Measurements from ENCODE around the gene BCKDHA. TPM values are rescaled to one million over a fixed set of nuclear protein-coding genes. Genes with fewer than 3 reads are reported as not detected.

Gene BCKDHA
- total and polyA plus RNA-seq, 8 donors: 12.1 to 35.4 (median 31.9) TPM

DNA sequence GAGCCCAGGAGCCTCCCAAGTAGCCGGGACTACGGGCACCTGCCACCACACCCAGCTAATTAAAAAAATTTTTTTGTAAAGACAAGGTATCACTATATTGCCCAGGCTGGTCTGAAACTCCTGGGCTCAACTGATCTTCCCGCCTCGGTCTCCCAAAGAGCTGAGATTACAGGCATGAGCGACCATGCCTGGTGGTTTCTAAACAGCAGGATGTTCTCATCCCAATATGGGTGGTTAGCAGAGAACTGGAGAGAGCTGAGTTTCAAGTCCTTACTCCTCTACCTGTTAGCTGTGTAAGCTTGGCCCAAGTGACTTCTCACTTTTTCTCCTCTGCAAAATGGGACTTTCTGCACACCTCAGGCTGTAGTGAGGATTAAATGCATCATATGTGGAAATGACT, 13.3 kb upstream of the BCKDHA start:
- TF ChIP-seq, protein P1, sequence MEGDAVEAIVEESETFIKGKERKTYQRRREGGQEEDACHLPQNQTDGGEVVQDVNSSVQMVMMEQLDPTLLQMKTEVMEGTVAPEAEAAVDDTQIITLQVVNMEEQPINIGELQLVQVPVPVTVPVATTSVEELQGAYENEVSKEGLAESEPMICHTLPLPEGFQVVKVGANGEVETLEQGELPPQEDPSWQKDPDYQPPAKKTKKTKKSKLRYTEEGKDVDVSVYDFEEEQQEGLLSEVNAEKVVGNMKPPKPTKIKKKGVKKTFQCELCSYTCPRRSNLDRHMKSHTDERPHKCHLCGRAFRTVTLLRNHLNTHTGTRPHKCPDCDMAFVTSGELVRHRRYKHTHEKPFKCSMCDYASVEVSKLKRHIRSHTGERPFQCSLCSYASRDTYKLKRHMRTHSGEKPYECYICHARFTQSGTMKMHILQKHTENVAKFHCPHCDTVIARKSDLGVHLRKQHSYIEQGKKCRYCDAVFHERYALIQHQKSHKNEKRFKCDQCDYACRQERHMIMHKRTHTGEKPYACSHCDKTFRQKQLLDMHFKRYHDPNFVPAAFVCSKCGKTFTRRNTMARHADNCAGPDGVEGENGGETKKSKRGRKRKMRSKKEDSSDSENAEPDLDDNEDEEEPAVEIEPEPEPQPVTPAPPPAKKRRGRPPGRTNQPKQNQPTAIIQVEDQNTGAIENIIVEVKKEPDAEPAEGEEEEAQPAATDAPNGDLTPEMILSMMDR (IDR thresholded peaks at IDR 0.05): no peak
- H3K36me3 ChIP-seq: peaks cover 0 to 58% of the 10 kb centered on the region in 2 donors
- intact Hi-C loops (cut with DNase I): no loop called here

DNA sequence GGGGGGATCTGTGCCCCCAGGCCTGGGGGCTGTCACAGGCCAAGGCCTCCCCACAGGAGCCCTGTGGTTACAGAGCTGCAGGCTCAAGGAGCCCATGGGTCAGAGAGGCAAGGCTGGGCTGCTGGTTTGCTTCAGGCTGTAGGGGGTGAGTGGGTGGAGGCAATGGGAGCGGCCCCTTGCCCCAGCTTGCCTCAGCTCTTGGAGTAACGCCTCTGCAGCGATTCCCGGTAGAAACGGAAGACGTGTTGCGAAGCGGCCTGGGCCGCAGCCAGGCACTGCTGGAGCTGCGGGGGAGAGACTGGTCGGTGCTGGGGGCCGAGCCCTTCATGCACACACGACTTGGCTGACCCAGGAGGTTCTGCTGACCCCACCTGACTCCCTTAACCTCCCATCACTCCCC, 11.2 kb upstream of the BCKDHA start:
- no peaks in the 10 kb centered on the region for H3K9me3 ChIP-seq
- DNase-seq (no peak), ATAC-seq (no peak)
- no peaks in the 10 kb centered on the region for H3K27me3 ChIP-seq
- TF ChIP-seq, protein P1 (IDR thresholded peaks at IDR 0.05): no peak
- H3K36me3 ChIP-seq: peaks cover 0 to 79% of the 10 kb centered on the region in 2 donors
- H3K4me3 ChIP-seq: no peak overlapping the region
- intact Hi-C loops (cut with DNase I): no loop called here
- no peaks in the 10 kb centered on the region for H3K4me1 ChIP-seq
- no peak overlapping the region for H3K27ac ChIP-seq

More for the DNA sequence above, 13.3 kb upstream of the BCKDHA start:
- Histone ChIP-seq H3K4me1 (peaks cover 0 to 12% of the 10 kb centered on the region in 2 donors), H3K4me3 (no peak overlapping the region), H3K9me3 (no peaks in the 10 kb centered on the region), H3K27me3 (no peaks in the 10 kb centered on the region), H3K27ac (no peak overlapping the region)
- DNase-seq (no peak), ATAC-seq (no peak)

DNA sequence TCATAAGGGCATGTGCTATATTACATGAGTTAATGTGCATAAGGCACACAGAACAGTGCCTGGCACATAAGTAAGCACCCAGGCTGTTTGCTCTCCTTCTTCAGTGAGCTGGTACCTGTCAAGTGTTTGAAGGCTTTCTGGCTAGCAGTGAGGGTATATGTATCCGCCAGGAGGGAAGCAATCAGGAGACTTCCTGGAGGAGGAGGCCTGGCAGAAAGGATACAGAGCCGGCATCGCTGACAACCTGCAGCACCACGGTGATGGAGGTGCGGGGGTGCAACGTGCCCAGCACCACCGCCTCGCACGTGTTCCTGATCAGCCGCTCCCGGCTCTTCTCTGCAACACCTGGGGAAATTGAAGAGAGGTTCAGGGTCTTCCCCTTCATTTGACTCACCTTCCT, 6.0 kb upstream of the BCKDHA start:
- no peak for DNase-seq
- Histone ChIP-seq H3K36me3 (peaks cover 0 to 52% of the 10 kb centered on the region in 2 donors), H3K27me3 (no peaks in the 10 kb centered on the region), H3K4me1 (peaks cover 3 to 21% of the 10 kb centered on the region in 2 donors), H3K9me3 (no peaks in the 10 kb centered on the region), H3K4me3 (no peak overlapping the region), H3K27ac (no peak overlapping the region)
- TF ChIP-seq, protein P1 (IDR thresholded peaks at IDR 0.05): no peak
- no peak for ATAC-seq
- intact Hi-C loops (cut with DNase I): no loop called here

DNA sequence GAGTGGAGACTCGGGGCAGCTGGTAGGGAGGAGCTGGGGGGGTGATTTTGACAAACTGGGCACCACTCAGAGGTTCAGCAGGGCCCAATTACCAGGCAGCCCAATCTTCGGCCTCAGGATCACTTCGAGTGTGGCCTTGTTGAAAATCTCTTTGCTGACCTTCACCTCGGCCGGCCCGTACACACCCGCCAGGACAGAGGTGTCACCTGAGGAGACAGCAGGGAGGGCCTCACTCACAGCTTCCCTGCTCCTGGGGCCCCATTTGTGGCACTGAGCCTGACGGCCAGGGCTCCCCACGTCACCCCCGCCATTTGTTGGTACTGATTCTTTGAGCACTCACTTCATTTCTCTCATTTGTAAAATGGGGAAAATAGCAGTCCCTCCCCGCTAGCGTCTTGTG, 4.8 kb upstream of the BCKDHA start:
- ATAC-seq (no peak), DNase-seq (no peak)
- Histone ChIP-seq H3K4me1 (peaks cover 3 to 26% of the 10 kb centered on the region in 2 donors), H3K36me3 (peaks cover 0 to 43% of the 10 kb centered on the region in 2 donors), H3K9me3 (no peaks in the 10 kb centered on the region), H3K4me3 (no peak overlapping the region), H3K27ac (no peak overlapping the region), H3K27me3 (no peaks in the 10 kb centered on the region)
- TF ChIP-seq, protein P1 (IDR thresholded peaks at IDR 0.05): no peak
- intact Hi-C loops (cut with DNase I): no loop called here

DNA sequence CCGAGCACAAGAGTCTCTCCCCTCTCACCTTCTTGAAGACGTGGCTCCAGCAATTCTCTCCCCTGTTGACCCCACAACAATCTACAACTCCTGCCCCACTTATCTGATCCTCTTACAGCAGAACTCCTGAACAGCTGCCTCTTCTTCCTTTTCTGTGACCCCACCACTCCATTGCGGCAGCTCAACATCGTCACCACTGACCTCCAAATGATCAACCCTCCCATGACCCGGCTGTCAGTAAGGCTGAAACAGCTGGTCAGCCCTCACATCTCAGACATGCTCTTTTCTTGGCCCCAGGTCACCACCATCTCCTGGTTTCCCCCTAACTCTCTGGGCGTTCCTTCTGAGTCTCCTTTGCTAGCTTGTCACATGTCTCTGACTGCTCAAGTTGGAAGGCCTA, 2.3 kb upstream of the BCKDHA start:
- intact Hi-C loops (cut with DNase I): no loop called here
- ATAC-seq: no peak
- TF ChIP-seq, protein P1 (IDR thresholded peaks at IDR 0.05): no peak

More for the DNA sequence above, 2.3 kb upstream of the BCKDHA start:
- no peaks in the 10 kb centered on the region for H3K27me3 ChIP-seq
- DNase-seq: no peak
- H3K9me3 ChIP-seq: no peaks in the 10 kb centered on the region
- no peak overlapping the region for H3K27ac ChIP-seq
- peaks cover 13 to 50% of the 10 kb centered on the region in 2 donors for H3K4me1 ChIP-seq
- H3K36me3 ChIP-seq: peaks cover 0 to 18% of the 10 kb centered on the region in 2 donors
- H3K4me3 ChIP-seq: no peak overlapping the region

Measured in left lung (tissue), 10 donors.